ENCODE data around the gene FBXL16.

GRCh38 chr16:682493-683395 is 22.9 kb downstream of the FBXL16 start:
- TF ChIP-seq CTCF (IDR thresholded peaks at IDR 0.05; ENCODE audit: poor library complexity, severe bottlenecking): no peak
- no peak for TF ChIP-seq EP300 (conservative IDR thresholded peaks at IDR 0.05; ENCODE audit: poor library complexity, severe bottlenecking)
- no peak for TF ChIP-seq EZH2 (IDR thresholded peaks at IDR 0.05; ENCODE audit: borderline replicate concordance, insufficient read depth, low read length, poor library complexity, severe bottlenecking)
- no peak for TF ChIP-seq POLR2AphosphoS5 (IDR thresholded peaks at IDR 0.05)
- no peak for TF ChIP-seq RAD21 (conservative IDR thresholded peaks at IDR 0.05)
- no peak for TF ChIP-seq SMC3 (conservative IDR thresholded peaks at IDR 0.05; ENCODE audit: poor library complexity)
- TF ChIP-seq TAF1 (IDR thresholded peaks at IDR 0.05; ENCODE audit: low read depth): no peak
- no peak for TF ChIP-seq REST (IDR thresholded peaks at IDR 0.05; ENCODE audit: borderline replicate concordance)
